NCI-H2196 treated with DMSO at 0.1 percent for 48 hours (cell line): ENCODE data around the gene NDUFS8.

Experiments used
- DNase-seq: peaks from one replicate; lab custom pipeline; 2025; ENCODE audit not compliant: unreplicated experiment; lab: John Stamatoyannopoulos, UW

Gene NDUFS8

DNA sequence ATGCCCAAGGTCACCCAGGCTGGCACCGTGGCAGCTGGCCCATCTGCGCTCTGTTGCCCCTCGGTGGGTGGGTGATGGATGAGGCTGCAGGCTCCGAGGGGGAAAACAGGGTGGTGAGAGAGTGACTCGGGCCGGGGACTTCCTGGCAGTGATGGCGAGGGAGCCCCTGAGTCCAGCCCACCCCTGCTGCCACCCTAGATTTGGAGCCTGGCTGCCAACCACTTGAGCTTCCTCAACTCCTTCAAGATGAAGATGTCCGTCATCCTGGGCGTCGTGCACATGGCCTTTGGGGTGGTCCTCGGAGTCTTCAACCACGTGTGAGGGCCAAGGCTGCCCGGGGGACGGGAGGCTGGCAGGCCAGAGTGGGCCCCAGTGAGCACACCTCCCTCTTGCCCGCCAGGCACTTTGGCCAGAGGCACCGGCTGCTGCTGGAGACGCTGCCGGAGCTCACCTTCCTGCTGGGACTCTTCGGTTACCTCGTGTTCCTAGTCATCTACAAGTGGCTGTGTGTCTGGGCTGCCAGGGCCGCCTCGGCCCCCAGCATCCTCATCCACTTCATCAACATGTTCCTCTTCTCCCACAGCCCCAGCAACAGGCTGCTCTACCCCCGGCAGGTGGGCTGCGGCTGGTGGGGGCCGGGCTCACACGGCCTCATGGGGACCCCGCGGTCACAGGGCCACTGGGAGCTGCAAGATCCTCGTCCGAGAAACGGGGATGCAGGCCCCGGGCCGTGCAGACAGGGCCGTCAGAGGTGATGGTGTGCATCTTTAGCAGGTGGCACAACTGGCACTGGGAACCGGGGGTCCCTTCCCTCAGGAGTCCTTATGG is 18.4 kb downstream of the NDUFS8 start:
- no peak for DNase-seq

DNA sequence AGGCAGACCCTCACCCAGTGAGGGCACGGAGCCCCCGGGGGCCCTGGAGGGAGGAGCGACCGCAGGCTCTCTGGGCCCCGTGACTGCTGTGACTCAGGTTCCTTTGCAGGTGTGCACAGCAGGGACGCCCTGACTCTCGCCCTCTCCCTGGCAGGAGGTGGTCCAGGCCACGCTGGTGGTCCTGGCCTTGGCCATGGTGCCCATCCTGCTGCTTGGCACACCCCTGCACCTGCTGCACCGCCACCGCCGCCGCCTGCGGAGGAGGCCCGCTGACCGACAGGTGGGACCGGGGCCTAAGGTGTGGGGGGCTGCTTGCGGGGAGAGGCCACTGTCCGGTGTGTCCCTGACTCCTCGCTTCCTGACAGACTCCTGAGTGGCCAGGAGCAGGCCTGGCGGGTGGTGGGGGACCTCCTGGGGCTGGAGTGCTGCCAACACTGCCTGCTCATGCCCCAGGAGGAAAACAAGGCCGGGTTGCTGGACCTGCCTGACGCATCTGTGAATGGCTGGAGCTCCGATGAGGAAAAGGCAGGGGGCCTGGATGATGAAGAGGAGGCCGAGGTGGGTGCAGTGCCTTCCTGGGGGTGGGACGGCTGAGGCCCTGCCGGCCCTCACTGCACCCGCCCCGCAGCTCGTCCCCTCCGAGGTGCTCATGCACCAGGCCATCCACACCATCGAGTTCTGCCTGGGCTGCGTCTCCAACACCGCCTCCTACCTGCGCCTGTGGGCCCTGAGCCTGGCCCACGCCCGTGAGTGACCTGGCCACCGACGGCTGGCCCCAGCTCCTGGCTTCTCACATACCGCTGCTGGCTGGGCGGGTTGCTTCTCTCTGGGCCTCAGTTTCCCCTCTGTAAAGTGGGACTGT is 19.3 kb downstream of the NDUFS8 start:
- DNase-seq, result no peak

DNA sequence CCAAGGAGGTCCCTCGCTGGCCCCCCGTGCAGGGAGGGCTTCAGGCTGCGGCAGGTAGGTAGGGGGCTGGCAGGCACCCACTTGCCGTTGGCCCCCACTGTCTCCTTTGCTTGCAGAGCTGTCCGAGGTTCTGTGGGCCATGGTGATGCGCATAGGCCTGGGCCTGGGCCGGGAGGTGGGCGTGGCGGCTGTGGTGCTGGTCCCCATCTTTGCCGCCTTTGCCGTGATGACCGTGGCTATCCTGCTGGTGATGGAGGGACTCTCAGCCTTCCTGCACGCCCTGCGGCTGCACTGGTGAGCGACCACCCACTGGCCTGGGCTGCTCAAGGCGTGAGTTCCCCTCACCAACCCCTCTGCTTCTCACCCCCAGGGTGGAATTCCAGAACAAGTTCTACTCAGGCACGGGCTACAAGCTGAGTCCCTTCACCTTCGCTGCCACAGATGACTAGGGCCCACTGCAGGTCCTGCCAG is 19.9 kb downstream of the NDUFS8 start:
- no peak for DNase-seq

DNA sequence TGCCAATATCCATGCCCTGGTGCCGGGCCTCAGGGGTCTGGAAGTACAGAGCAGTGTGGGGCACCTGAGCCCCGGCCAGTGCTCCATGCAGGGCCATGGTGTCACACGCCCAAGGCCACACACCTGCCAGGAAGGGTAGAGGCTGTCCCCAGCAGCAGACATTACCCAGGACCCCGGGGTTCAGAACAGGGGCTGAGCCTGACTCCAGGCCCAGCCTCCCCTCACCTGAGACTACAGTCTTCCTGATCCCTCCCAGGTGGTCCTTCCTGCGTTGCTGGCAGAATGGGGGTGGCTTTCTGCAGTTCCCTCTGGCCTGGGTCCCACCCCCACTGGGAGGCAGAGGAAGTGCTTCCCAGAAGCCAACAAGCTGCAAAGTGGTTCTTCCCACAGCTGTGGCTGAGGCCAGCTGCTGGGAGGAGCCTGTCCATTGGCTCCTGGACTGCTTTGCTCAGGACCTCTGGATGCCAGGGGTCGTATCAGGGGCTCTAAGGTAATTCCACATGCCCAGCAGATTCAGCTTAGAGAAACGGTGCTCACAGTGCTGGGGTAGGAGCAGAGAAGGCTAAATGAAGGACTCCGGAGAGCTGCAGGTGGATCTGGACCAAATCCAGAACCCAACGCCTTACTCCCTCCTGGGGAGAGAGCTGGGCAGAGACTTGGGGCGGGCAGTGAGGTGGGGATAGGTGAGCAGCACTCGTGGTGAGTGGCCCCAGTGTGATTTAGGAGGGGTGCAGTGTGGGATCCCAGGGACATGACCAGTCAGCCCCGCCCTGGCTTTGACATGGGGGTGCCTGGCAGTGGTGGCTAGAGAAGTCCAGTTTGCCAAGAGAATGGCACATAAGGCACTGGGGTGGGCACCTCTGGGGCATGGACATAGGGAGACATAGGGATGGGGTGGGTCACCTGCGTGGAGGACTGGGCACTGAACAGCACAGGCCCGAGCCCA is 21.0 kb downstream of the NDUFS8 start:
- no peak for DNase-seq

DNA sequence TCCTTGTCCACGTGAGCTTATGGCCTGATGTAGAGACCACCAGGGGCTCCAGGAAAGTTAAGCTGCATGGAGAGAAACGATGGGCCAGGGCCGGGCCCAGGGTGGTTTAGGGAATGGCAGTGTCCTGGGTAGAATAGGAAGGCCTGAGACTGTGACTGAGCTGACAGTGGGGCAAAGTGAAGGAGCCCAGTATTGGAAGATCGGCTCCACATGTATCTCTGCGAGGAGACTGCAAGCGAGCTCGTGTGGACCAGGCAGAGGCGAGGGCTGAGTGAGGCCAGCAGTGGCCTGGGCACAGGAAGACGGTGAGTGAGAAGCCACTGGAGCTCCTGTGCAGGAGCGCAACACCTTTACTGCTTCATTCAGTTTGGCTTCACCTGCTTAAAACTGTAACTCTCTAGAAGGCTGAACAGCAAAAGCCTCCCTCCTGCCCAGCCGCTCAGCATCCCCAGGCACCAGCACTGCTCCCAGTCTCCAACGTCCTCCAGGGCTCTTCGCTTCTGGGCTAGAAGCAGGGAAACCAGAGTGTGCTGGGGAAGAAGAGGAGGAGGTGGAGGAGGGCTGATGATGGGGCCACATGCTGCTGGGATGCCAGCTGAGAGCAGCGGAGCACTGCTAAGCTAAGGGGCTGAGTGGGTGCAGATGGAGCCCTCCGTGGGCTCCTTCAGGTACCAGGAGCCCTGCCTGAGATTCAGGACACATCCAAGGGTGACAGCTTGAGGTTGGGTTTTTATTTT is 21.8 kb downstream of the NDUFS8 start:
- DNase-seq, result no peak

DNA sequence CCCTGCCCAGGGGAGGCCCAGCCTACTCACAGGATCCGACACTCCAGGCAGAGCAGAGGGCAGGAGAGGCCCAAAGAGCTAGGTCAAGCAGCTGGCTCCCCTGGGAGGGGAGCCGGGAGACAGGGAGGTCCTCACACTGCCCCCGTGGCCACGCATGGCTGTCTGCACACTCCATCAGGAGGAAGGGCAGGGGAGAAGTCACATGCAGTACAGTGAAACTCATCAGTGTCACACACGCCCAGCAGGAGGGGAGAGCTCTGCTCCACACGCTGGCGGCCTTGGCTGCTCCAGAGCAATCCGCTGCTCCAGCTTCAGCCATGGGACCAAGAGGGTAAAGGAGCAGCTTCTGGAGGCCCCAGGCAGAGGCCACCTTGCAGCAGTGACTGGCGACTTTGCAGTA is 22.6 kb downstream of the NDUFS8 start:
- no peak for DNase-seq

DNA sequence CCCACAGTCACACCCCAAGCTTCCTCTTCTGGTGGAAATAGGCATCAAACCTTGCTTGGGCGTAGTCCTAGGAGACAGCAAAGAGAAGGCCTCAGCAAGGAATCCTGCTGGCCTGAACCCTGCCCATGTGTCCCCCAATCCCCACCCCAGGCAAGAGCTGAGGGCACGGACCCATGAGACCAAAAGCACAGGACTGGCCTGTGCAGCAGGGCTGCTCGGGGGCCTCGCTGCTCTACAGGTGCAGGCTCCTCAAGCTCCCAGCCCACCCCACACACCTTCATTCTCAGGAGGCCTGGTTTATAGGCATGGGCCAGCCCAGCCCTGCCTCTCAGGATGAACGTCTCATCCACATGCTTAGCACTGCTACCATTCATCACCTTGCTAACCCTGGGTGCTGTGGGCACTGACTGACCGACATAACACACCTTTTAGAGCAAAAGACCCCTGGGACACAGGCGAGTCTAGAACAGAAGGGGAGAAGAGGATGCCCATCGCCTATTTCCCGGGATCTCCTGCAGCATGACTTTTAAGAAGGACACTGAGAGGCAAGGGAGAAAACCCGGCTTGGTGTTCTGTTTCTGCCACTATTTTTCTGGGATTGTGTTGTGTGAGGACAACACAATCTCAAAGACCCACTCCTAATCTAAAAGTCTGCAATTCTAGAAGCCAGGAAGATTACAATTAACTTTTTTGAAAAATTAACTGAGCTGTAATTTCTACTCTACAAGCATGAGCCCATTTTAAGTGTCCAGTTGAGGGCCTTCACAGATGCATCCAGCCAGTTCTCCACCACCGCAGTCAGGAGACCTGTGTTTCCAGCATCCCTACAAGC is 23.7 kb downstream of the NDUFS8 start:
- DNase-seq, result no peak

DNA sequence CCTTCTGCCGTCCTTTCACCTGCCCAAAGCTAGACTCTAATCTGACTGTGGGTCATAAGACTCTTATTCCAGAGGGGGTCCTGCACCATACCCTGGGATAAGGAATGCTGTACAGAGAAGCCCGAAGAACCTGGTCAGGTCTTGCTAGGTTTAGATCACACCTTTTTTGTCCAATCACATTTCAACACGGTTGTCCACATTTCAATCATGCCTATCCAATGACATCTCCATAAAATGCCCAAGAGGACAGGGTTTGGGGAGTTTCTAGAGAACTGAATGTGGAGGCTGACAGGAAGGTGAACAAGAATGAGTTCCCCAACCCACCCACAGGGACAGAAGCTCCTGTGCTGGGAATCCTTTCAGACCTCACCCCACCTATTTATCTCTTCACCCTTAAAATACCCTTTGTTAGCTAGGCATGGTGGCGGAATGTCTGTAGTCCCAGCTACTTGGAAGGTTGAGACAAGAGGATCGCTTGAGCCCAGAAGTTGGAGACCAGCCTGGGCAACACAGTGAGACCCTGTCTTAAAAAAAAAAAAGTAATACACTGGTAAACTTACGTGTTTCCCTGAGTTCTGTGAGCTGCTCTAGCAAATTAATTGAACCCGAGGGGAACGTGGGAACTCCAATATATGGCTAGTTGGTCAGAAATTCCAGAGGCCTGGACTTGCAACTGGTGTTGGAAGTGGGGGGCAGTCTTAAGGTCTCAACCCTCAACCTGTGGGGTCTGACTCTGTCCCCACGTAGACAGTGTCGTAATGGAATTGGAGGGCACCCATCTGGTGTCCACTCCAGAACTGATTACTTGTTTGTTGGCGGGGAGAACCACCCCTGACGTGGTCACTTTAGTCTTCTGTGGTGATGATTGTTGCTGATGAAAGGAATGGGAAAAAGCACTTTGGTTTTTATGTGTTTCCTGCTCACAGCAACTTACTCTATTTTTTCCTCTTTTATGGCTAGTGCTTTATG is 26.1 kb downstream of the NDUFS8 start:
- no peak for DNase-seq

DNA sequence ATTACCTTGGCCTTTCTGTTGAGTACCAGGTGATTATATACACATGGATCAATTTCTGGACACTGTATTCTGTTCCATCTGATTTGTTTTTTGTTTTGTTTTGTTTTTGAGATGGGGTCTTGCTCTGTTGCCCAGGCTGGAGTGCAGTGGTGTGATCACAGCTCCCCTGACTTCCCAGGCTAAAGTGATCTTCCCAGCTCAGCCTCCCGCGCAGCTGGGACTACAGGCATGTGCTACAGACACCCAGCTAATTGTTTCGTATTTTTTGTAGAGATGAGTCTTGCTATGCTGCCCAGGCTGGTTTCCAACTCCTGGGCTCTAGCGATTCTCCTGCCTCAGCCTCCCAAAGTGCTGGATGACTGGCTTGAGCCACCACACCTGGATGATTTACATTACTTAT is 27.3 kb downstream of the NDUFS8 start:
- no peak for DNase-seq

DNA sequence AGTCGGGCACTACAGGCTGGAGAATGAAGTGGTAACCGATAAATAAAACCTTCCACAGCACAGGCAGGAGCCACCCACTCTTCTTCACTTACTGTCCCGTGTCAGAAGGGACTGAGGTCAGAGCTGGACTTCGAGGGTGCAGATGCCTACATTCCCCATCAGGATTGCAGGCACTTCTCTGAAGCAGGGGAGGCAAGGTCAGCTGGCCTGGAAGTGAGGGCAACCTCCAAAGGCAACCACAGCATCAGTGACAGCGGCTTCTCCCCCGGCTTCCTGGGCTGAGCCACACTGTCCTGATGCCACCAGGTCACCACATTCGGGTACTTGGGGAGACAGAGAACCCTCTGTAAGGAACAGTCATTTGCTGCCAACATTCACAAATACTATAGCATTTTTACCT is 31.0 kb downstream of the NDUFS8 start:
- no peak for DNase-seq

DNA sequence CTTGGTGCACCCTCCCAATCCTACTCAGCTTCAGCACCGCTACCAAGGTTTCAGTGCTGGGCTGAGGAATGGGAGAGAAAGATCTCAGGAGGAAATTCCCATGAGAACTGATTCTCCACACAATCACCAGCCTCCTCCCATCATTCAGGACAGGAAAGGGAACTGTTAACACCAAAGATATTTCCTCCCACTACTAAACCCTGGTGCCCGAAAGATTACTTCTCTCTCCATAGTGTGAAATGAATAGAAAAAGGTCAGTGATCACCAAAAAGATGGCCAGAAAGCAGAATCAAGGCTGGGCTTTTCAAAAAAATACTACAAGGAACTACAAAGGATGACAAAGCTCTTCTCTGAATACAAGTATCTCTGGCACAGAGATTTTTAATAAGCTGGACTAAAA is 34.4 kb downstream of the NDUFS8 start:
- DNase-seq, result no peak

DNA sequence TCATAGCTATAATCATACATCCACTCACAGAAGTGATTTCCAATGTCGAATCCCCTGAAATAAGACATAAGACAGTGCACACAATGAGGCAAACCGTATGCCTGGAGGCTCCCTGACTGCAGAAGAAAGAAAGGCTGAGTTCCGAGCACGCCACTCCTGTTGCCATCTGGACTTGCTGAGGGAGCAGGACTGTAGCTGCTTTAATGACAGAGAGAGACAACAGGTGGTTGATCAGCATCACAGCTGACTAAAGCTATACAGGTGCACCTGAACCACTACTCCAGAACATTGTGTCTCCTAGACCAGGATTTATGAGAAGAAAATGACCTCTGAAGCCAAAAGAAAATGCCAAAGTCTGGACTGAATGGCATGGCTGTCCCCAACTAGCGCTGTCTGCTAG is 35.4 kb downstream of the NDUFS8 start:
- no peak for DNase-seq

DNA sequence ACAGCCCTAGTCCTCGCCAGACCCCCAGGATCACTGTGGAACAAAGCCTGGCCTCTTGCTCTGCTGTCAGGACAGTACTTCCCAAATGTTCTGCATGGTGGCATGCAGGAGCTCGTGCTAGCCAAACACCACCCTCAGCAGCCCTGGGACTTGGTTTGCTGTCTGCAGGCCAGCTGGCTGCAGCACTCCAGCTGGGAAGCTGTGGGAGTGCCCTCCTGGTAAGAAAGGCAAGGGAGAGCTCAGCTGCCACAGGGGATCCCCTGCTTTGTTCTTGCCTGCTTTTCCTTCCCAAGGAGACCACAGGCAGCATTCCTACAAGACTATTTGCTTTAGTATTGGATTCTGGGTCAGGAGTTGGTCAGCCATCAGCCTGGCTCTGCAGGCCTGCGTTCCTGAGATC is 36.3 kb downstream of the NDUFS8 start:
- DNase-seq, result no peak

DNA sequence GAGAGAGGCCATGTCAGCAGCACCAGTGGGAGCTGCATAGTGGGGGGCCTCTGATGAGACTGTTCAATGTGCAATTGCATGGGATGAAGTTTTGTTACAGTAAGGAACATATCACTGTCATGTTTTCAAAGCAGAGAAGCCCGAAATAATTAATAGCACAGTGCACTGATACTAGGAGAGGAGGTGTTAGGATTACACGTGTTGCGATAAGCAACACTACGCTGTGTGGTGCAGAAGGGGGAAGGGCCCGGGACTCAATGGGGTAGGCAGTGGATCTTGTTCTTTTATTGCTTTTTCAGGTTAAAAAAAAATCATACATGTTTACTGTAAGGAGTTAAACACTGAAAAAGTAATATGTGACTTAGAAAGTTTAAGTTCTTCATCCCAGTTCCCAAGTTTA is 37.5 kb downstream of the NDUFS8 start:
- DNase-seq, result no peak

DNA sequence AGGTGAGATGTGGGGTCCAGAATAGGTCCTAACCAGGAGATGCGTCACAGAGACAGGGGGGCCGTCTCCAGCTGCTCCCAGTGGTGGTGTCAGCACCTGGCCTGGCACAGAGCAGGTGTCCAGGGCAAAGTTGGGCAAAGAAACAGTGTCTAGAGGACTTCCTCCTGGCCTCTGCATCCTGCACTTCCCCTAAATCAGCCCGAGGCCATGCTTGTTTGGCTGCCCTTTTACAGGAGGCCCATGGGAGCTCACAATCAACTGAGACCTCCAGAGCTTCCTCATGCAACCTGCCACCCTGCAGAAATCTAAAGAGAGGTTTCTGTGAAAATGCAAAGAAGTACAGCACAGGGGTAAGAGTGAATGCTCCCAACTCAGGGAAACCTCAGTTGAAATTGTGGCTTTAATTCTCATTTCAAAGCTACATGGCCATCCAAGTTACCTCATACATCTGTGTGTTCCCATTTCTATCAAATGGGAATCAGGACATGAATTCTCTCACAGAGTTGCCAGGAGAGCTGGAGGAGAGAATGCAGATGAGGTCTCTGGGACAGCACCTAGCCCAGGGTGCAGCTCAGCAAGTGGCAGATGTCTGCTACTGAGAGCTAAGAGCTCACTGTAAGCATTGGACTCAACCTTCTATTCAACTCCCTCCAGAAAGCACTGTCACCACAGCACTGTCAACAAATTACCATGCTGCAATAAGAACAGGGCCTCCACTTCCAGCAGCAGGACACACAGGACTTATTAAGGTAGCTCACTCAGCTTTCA is 41.0 kb downstream of the NDUFS8 start:
- no peak for DNase-seq

DNA sequence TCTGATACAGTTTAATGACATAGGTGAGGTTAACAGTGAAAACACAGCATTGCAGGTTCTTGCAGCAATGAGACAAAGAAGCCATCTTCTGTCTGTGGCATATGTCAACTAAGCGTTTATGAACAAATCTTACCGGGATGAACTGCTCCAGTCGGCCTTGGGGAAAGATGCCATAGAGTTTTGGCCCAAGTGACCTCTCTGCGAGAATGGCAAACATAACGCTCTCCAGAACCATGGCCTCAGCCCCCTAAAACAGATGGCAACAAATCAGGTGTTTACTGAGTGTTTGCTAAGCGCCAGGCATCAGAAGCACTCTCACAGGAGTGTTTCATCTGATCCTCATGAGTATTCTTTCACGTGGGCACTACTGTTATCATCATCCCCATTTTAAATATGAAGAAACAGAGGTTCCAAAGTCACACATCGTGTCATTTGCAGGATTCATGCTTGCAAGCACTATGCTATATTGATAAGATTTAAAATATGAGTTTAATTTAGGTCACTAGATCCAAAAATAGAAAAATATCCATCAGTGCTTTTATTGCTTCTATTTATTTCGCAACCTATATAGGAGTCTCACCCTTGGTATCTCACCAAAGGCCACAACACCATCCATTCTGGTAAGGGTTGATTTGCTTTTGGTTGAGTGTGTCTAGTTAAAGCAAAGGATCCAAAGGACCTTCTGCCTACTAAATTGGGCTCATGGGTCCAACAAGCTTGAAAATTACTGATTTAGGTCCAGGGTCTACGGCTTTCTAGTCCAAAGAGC is 44.3 kb downstream of the NDUFS8 start:
- no peak for DNase-seq
